HT1080 (cell line): ENCODE results near the gene INAVA. TPM values are rescaled to one million over a fixed set of nuclear protein-coding genes. Genes with fewer than 3 reads are reported as not detected.
"Not testable (repeated sequence)": the region's sequence is repeated elsewhere in the genome, so short reads cannot be mapped to it uniquely, and the experiment has no call there.

ENCODE experiments used
- DNase-seq: peaks from one replicate; pipeline ENCODE4 v3.0.0-alpha.2; 2015; ENCODE audit warnings: low read depth
- total RNA-seq: library from RNA; depleted of rRNA; stranded (reverse); fragments of >200 nt; shearing (Covaris generic); gene quantifications from 2 replicates; pipeline ENCODE4 v1.2.3, GENCODE V29; 2014

The INAVA gene
- total RNA-seq, 1 experiment from 2014 or later = not detected

- DNase-seq = no peak
Observed at GRCh38 chr1:200918006-200918405, 23.3 kb downstream of the INAVA start.

DNA sequence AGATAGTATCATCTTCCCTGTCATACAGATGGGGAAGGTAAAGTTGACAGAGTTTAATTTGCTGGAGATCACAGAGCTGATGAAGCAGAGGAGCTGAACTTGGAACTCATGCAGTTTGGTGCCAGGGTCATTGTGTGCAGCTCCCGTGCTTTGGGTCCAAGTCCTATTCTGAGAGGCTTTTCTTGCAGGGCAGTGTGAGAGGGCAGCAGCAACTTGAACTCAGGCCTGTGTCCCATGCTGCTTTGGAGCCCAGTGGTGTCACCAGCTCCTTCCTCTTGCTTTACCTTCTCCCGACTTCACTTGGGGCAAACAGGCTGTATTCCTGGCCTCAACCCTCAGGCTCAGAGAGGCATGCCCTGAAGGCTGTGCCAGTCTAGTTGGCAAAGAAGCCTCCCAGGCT lies 24.7 kb downstream of the INAVA start:
- DNase-seq = no peak

GRCh38 chr1:200921571-200922110 lies 26.9 kb downstream of the INAVA start:
- no peak for DNase-seq

DNA sequence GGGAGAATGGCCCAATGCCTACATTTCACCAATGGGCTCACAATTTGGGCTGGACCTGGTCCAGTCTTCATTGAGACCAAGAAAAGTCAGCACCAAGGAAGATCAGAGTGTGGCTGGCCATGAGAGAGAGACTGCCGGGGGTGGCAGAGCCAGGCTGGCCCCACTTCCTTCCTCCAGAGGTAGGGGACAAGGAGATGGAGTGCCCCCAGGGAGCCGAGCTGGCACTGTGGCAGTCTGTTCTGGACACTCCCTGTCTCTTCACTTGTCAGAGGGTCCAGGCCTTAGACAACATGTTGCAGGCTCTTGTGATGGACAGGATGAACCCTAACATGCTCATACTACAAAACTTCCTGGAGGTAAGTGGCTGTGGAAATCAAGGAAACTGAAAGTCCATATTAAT lies 27.7 kb downstream of the INAVA start:
- DNase-seq = no peak

DNA sequence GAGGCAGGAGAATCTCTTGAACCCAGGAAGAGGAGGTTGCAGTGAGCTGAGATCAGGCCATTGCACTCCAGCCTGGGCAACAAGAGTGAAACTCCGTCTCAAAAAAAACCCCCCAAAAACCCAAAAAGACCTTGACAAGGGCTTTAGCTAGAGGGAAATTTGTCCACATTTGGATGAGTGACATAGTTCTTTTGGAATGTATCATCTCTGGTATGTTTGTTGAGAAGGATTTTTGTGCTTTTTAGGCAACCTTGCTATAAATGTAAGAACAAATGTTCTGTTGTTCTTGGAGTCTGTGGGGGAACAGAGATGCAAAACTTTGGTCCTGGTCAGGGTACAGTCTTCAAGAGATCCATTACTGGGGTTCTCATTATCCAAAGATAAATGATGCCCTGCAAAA lies 28.9 kb downstream of the INAVA start:
- peak; percentile 27 for DNase-seq

- DNase-seq = peak; percentile 79
Observed at GRCh38 chr1:200925831-200926230, 31.1 kb downstream of the INAVA start.

DNA sequence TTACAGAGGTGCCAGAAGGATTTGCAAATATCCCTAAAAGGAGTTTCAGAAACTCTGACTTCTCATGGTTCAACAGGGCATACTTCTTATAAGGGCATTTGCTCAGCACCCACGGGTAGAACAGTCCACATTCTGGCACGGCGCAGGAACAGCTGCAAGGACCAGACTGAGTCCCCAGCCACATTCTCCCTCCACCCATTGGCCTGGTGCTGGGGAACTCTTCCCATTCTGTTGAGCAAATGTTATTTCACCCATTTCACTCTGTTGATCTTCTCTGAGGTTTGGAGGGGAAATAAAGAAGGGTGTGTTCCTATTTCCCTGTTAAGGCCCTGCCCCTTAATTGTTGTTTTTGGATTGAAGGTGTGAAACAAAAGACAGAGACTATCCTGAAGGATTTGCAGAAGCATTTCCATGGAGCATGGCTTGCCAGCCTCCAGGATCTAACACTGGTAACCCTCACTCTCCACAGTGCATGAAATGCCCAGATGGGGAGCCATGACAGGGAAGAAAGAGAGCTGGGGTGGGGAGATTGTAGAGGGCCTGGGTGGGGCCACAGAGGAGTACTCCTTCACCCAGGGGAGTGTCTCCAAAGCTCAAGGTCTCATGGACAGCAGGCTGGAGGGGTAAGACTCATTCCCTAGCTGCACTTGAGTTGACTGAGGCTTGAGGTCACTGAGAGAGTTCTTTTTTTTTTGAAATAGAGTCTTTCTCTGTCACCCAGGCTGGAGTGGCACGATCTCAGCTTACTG lies 35.0 kb downstream of the INAVA start:
- DNase-seq = no peak

DNA sequence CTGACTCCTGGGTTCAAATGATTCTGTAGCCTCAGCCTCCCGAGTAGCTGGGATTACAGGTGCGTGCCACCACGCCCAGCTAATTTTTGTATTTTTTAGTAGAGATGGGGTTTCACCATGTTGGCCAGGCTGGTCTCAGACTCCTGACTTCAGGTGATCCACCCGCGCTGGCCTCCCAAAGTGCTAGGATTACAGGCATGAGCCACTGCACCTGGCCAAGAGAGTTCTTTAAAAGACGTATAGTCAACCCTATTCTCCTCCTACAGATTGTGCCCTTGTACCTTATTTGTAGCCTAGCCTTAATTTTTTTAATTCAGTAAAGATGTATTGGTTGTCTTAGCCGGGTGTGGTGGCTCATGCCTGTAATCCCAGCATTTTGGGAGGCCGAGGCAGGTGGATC lies 35.6 kb downstream of the INAVA start:
- DNase-seq = not testable (repeated sequence)

- DNase-seq = no peak
Observed at GRCh38 chr1:200931776-200932175, 37.1 kb downstream of the INAVA start.

DNA sequence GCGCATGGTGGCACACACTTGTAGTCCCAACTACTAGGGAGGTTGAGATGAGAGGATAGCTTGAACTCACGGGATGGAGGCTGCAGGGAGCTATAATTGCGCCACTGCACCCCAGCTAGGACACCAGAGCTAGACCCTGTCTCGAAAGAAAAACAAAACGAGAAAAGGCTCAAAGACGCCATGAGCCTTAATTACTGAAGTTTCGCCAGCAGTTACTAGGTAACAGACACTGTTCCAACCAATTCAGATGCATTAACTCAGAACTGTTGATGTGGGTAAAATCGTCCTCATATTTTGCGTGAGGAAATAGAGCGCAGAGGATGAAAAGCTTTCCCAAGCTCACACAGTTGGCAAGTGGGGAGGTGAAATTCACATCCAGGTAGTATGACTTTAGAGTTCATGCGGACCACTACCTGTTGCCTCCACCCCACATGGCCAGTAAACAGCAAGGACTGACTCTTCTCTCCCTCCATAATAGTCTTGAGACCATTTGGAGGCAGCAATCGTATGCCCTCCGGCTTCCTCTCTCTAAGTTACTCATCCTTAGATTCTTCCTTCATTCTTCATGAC lies 40.1 kb downstream of the INAVA start:
- no peak for DNase-seq

DNA sequence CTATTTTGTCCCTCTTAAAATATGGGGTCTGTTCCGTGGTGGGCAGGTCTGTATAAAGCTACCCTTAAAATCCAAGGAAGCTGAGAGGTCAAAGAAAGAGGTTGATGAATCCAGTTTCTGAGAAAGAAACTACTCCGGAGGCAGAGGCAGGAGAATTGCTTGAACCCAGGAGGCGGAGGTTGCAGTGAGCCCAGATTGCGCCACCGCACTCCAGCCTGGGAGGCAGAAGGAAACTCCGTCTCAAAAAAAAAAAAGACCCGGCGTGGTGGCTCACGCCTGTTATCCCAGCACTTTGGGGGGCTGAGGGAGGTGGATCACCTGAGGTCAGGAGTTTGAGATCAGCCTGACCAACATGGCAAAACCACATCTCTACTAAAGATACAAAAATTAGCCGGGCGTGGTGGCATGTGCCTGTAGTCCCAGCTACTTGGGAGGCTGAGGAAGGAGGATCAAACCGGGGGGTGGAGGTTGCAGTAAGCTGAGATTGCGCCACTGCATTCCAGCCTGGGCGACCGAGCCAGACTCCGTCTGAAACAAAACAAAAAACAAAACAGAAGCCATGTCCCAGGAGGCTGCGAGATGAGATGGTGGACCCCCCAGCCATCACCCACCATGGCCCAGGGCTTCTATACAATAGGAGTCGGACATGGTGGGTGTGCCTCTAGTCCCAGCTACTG lies 40.7 kb downstream of the INAVA start:
- not testable (repeated sequence) for DNase-seq

DNA sequence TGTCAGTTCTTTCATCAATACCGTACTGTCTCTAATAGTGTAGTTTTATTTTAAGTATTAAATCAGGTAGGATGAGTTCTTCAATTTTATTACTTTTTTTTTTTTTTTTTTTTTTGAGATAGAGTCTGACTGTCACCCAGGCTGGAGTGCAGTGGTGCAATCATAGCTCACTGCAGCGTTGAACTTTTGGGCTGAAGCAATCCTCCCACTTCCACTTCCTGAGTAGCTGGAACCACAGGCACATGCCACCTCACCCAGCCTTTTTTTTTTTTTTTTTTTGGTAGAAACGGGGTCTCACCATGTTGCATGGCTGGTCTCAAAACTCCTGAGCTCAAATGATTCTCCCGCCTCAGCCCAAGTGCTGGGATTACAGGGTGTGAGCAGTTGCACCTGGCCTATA lies 44.3 kb downstream of the INAVA start:
- peak; percentile 52 for DNase-seq

GRCh38 chr1:200945111-200945510 lies 50.4 kb downstream of the INAVA start:
- DNase-seq = no peak

DNA sequence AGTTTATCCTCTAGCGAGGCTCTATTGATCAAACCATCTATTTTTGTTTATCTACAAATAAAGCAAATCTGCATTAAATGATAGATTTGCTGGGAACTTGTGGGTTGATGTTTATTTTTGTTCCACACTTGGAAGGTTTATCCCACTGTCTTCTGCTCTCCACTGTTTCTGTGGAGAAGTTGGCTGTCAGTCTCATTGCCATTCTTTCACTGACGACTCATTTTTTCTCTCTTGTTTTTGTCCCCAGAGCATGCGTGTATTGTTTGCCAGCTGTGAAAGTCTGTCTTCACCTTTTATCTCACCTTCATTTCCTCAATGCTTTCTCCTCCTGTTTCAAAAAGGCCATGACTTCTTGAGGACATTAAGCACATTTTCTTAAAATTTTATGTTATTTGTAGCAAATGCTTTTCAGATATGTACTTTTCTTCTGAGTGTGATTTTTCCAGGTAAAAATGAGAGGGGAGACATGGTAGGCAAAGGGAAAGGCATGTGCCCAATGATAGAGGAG lies 52.4 kb downstream of the INAVA start:
- DNase-seq = no peak

- no peak for DNase-seq
Observed at GRCh38 chr1:200949626-200950025, 54.9 kb downstream of the INAVA start.

GRCh38 chr1:200951016-200951415 lies 56.3 kb downstream of the INAVA start:
- no peak for DNase-seq

DNA sequence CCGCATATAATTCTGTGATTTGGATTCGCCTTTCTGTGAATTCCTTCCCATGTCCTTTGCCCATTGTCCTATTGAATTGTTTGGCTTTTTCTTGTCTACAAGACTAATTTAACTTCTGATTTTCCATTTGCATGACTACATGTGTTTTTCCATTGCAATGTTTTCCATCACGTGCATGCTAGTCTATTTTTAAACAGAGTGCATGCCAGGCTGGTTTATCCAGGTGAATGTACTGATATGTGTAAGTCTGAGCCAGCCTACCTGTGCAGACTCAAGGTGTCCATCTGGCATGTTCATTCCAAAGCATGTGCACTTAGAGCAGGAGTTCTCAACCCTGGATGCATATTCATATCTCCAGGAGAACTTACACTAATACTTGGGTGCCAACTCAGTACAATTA lies 59.7 kb downstream of the INAVA start:
- no peak for DNase-seq

GRCh38 chr1:200958597-200958996 lies 63.9 kb downstream of the INAVA start:
- no peak for DNase-seq

- no peak for DNase-seq
Observed at GRCh38 chr1:200959411-200959921, 64.8 kb downstream of the INAVA start.

DNA sequence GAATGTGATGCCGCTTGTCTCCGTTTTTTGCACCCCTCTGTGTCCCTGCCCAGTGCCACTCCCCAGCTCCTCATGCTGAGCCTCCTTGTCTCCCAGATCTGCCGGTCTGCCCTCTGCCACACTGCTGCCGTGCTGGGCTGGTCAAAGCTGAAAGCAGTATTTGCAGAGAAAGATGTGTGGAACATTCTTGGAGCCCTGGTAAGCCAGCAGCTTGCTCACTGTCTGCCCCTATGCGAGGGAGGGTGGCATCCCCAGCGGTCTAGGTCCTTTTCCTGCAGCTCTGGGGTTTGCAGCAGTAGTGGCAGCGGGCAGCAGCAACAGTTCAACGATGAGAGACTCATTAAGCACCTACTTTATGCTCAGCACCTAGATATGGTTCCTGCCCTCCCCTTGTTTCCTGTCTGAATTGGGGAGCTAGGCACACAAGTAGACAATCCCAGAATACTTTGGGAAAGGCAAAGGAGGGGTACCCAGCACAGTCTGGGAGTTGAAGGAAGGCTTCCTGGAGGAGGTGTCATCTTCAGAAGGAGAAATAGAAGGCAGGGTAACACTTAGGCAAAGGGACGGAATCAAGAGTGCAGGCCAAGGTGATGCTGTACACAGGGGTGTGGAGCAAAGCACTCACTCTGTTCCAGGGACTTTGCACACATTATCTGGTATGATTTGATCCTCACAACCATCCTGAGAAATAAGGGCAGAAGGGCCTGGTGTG lies 65.7 kb downstream of the INAVA start:
- no peak for DNase-seq

- no peak for DNase-seq
Observed at GRCh38 chr1:200960948-200961340, 66.2 kb downstream of the INAVA start.
